AG04450 (cell line): ENCODE measurements around the gene BCAS1. TPM values are rescaled to one million over a fixed set of nuclear protein-coding genes. Genes with fewer than 3 reads are reported as not detected.

Experiments
- CTCF ChIA-PET: fragments of 300-600, 350-600 bp; formaldehyde crosslinking; extraction: SDS; loops from one replicate; lab custom pipeline; 2022; ENCODE audit warnings: antibody characterized with exemption, inconsistent platforms; lab: Charles Lee
- POLR2A ChIA-PET: fragments of 350-600 bp; formaldehyde crosslinking; extraction: SDS; loops from one replicate; lab custom pipeline; 2021; ENCODE audit warnings: antibody characterized with exemption, inconsistent platforms; lab: Yijun Ruan, JAX
- DNase-seq: peaks from one replicate; pipeline ENCODE4 v3.0.0-alpha.2; 2011; ENCODE audit warnings: low read depth, low spot score
- H3K27ac ChIP-seq: one replicate; pipeline ENCODE4 v1.5.1; 2012; ENCODE audit warnings: low read depth, low read length, control low read depth
- H3K27me3 ChIP-seq: one replicate; pipeline ENCODE4 v1.6.0; 2012; ENCODE audit warnings: low read length; ENCODE audit not compliant: control insufficient read depth, insufficient read depth
- H3K4me3 ChIP-seq: 2 replicates; pipeline ENCODE4 v1.5.1; 2011; ENCODE audit warnings: mild to moderate bottlenecking, low read depth, low read length, control low read depth
- H3K9me3 ChIP-seq: 2 replicates; pipeline ENCODE4 v1.5.1; 2012; ENCODE audit warnings: low read length; ENCODE audit not compliant: control insufficient read depth, insufficient read depth
- CTCF ChIP-seq: IDR thresholded peaks from 2 replicates; pipeline ENCODE4 v1.5.1; 2011; ENCODE audit warnings: low read depth, low read length, control low read depth, inconsistent platforms
- polyA plus RNA-seq: library from polyadenylated mRNA; depleted of rRNA; stranded (reverse); fragments of >200 nt; gene quantifications from 2 replicates; pipeline ENCODE4 v1.2.3, GENCODE V29; 2011

Gene BCAS1
- polyA plus RNA-seq, 1 experiment = not detected

DNA sequence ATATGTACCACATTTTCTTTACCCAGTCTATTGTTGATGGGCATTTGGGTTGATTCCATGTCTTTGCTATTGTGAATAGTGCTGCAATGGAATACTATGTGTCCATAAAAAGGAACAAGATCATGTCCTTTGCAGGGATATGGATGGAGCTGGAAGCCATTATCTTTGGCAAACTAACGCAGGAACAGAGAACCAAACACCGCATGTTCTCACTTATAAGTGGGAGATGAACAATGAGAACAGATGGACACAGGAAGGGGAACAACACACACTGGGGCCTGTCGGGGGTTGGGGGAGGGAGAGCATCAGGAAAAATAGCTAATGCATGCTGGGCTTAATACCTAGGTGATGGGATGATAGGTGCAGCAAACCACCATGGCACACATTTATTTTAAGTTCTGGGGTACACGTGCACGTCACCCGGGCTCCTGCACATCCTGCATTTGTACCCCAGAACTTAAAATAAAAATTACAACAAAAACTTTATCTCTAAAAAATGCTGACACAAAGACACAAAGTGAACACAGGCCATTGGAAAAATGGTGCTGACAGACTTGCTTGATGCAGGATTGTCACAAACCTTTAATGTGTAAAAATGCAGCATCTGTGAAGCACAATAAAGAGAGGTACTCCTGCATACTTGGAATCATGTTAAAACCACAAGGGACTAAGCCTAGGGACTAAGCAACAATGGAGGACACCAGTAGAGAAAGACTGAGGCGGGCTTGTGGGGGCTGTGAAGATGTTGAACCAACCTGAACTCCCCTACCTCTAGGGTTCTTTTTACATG is 48.8 kb downstream of the BCAS1 start:
- CTCF ChIA-PET = no interaction called here
- no peaks in the 10 kb centered on the region for H3K27me3 ChIP-seq
- H3K27ac ChIP-seq = no peak overlapping the region
- no peak overlapping the region for H3K4me3 ChIP-seq
- no peaks in the 10 kb centered on the region for H3K9me3 ChIP-seq
- TF ChIP-seq CTCF = no peak
- POLR2A ChIA-PET = no interaction called here
- no peak for DNase-seq

DNA sequence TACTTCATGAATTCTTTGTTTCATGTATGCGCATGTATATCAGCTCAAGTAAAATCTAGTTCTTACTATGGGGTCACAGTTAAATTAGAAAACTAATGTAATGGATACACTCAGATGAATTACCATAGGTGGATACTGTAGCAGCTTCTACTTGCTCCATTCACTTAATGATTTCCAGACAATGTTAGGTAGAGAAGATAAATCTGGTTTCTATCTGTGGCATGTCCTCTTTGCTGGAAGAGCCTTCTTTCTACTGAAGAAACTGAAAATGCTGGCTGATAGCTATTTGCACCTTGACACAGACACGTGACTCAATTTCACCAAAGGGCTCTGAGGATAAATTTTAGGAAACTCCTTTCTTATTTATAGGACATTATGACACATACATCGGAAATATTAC is 49.5 kb downstream of the BCAS1 start:
- H3K27me3 ChIP-seq = no peaks in the 10 kb centered on the region
- H3K27ac ChIP-seq = no peak overlapping the region
- CTCF ChIA-PET = no interaction called here
- TF ChIP-seq CTCF = no peak
- POLR2A ChIA-PET = no interaction called here
- H3K4me3 ChIP-seq = no peak overlapping the region
- DNase-seq = no peak
- H3K9me3 ChIP-seq = no peaks in the 10 kb centered on the region

- no peak for DNase-seq
- H3K4me3 ChIP-seq = no peak overlapping the region
- no peaks in the 10 kb centered on the region for H3K9me3 ChIP-seq
- no peak for TF ChIP-seq CTCF
- no peaks in the 10 kb centered on the region for H3K27me3 ChIP-seq
- ChIA-PET POLR2A (no interaction called here), CTCF (no interaction called here)
- no peak overlapping the region for H3K27ac ChIP-seq
Measured at GRCh38 chr20:54020348-54020747, 50.0 kb downstream of the BCAS1 start.

DNA sequence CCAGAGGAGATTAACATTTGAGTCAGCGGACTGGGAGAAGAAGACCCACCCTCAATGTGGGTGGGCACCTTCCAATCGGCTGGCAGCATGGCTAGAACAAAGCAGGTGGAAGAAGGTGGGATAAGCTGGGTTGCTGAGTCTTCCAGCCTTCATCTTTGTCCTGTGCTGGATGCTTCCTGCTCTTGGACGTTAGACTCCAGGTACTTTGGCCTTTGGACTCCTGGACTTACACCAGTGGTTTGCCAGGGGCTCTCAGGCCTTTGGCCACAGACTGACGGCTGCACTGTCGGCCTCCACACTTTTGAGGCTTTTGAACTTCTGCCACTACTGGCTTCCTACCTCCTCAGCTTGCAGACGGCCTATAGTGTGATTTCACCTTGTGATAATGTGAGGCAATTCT is 50.8 kb downstream of the BCAS1 start:
- CTCF ChIA-PET = no interaction called here
- Histone ChIP-seq H3K27ac (no peak overlapping the region), H3K27me3 (no peaks in the 10 kb centered on the region), H3K4me3 (no peak overlapping the region), H3K9me3 (no peaks in the 10 kb centered on the region)
- DNase-seq = no peak
- POLR2A ChIA-PET = no interaction called here
- TF ChIP-seq CTCF = no peak

DNA sequence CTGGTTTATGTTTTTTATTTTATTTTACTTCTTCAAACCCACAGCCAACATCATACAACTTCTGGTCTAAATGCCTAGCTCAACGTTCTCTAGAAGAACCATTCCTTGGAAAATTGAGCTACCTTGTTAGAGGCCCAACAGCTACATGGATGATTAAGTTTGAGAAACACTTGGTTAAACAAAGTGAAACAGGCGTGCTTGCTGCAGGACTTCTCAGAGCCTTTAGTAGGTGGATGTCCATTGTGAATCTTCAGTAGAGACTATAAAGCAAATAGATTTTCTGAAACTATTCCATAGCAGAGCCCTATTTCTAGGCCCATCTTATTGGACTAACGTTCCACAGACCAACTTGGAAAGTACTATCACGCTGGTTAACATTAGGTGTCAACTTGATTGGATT is 51.3 kb downstream of the BCAS1 start:
- Histone ChIP-seq H3K9me3 (no peaks in the 10 kb centered on the region), H3K27me3 (no peaks in the 10 kb centered on the region), H3K4me3 (no peak overlapping the region), H3K27ac (no peak overlapping the region)
- TF ChIP-seq CTCF = no peak
- CTCF ChIA-PET = no interaction called here
- POLR2A ChIA-PET = no interaction called here
- DNase-seq = no peak
